ENCODE measurements around the gene SDC3. TPM values are rescaled to one million over a fixed set of nuclear protein-coding genes. Genes with fewer than 3 reads are reported as not detected.

Gene SDC3
- total RNA-seq, 2 donors from 2014 or later = 0.11 TPM; not detected in 1

GRCh38 chr1:30855686-30856259 lies 52.8 kb downstream of the SDC3 start:
- no peak overlapping the region for H3K27ac Mint-ChIP-seq
- peaks cover 12% of the 10 kb centered on the region for H3K27me3 Mint-ChIP-seq
- no peaks in the 10 kb centered on the region for H3K4me1 Mint-ChIP-seq
- H3K36me3 Mint-ChIP-seq (ENCODE audit: low read depth) = no peaks in the 10 kb centered on the region
- H3K9me3 Mint-ChIP-seq = no peaks in the 10 kb centered on the region
- H3K4me3 Mint-ChIP-seq = no peak overlapping the region
- no peak for ATAC-seq (replicated peaks)

GRCh38 chr1:30853350-30853749 lies 55.2 kb downstream of the SDC3 start:
- Mint-ChIP-seq H3K4me1 (no peaks in the 10 kb centered on the region), H3K9me3 (no peaks in the 10 kb centered on the region), H3K27me3 (peaks cover 19% of the 10 kb centered on the region), H3K36me3 (ENCODE audit: low read depth) (no peaks in the 10 kb centered on the region), H3K27ac (no peak overlapping the region), H3K4me3 (no peak overlapping the region)
- ATAC-seq (replicated peaks) = no peak

GRCh38 chr1:30852026-30852425 lies 56.5 kb downstream of the SDC3 start:
- ATAC-seq (replicated peaks) = no peak
- no peak overlapping the region for H3K4me3 Mint-ChIP-seq
- no peaks in the 10 kb centered on the region for H3K9me3 Mint-ChIP-seq
- H3K27ac Mint-ChIP-seq = no peak overlapping the region
- peaks cover 18% of the 10 kb centered on the region for H3K27me3 Mint-ChIP-seq
- no peaks in the 10 kb centered on the region for H3K36me3 Mint-ChIP-seq (ENCODE audit: low read depth)
- H3K4me1 Mint-ChIP-seq = no peaks in the 10 kb centered on the region

- Mint-ChIP-seq H3K4me1 (no peaks in the 10 kb centered on the region), H3K27ac (no peak overlapping the region), H3K4me3 (no peak overlapping the region), H3K27me3 (peaks cover 21% of the 10 kb centered on the region), H3K9me3 (no peaks in the 10 kb centered on the region), H3K36me3 (ENCODE audit: low read depth) (no peaks in the 10 kb centered on the region)
- no peak for ATAC-seq (replicated peaks)
Measured at GRCh38 chr1:30851286-30851685, 57.3 kb downstream of the SDC3 start.

- ATAC-seq (replicated peaks) = no peak
- Mint-ChIP-seq H3K27me3 (peaks cover 27% of the 10 kb centered on the region), H3K27ac (no peak overlapping the region), H3K36me3 (ENCODE audit: low read depth) (no peaks in the 10 kb centered on the region), H3K4me1 (no peaks in the 10 kb centered on the region), H3K4me3 (no peak overlapping the region), H3K9me3 (no peaks in the 10 kb centered on the region)
Measured at GRCh38 chr1:30850607-30851006, 58.0 kb downstream of the SDC3 start.

GRCh38 chr1:30848130-30848529 lies 60.4 kb downstream of the SDC3 start:
- no peaks in the 10 kb centered on the region for H3K9me3 Mint-ChIP-seq
- no peak overlapping the region for H3K27ac Mint-ChIP-seq

GRCh38 chr1:30847358-30847972 lies 61.1 kb downstream of the SDC3 start:
- Mint-ChIP-seq H3K27me3 (peaks cover 48% of the 10 kb centered on the region), H3K4me1 (no peaks in the 10 kb centered on the region), H3K9me3 (no peaks in the 10 kb centered on the region), H3K4me3 (no peak overlapping the region), H3K36me3 (ENCODE audit: low read depth) (no peaks in the 10 kb centered on the region), H3K27ac (no peak overlapping the region)
- ATAC-seq (replicated peaks) = no peak

More at GRCh38 chr1:30848130-30848529, 60.4 kb downstream of the SDC3 start:
- ATAC-seq (replicated peaks) = no peak
- H3K27me3 Mint-ChIP-seq = peaks cover 41% of the 10 kb centered on the region
- H3K36me3 Mint-ChIP-seq (ENCODE audit: low read depth) = no peaks in the 10 kb centered on the region
- no peaks in the 10 kb centered on the region for H3K4me1 Mint-ChIP-seq
- no peak overlapping the region for H3K4me3 Mint-ChIP-seq

GRCh38 chr1:30846587-30846986 lies 62.0 kb downstream of the SDC3 start:
- no peak overlapping the region for H3K4me3 Mint-ChIP-seq
- H3K4me1 Mint-ChIP-seq = no peaks in the 10 kb centered on the region
- H3K9me3 Mint-ChIP-seq = no peaks in the 10 kb centered on the region
- H3K27ac Mint-ChIP-seq = no peak overlapping the region
- H3K36me3 Mint-ChIP-seq (ENCODE audit: low read depth) = no peaks in the 10 kb centered on the region
- peaks cover 53% of the 10 kb centered on the region for H3K27me3 Mint-ChIP-seq
- no peak for ATAC-seq (replicated peaks)

GRCh38 chr1:30845904-30846290 lies 62.7 kb downstream of the SDC3 start:
- ATAC-seq (replicated peaks) = no peak
- Mint-ChIP-seq H3K4me1 (no peaks in the 10 kb centered on the region), H3K4me3 (no peak overlapping the region), H3K9me3 (no peaks in the 10 kb centered on the region), H3K27me3 (peaks cover 59% of the 10 kb centered on the region), H3K27ac (no peak overlapping the region), H3K36me3 (ENCODE audit: low read depth) (no peaks in the 10 kb centered on the region)

GRCh38 chr1:30845237-30845903 lies 63.2 kb downstream of the SDC3 start:
- ATAC-seq (replicated peaks) = no peak
- H3K4me1 Mint-ChIP-seq = no peaks in the 10 kb centered on the region
- peaks cover 59% of the 10 kb centered on the region for H3K27me3 Mint-ChIP-seq
- no peaks in the 10 kb centered on the region for H3K9me3 Mint-ChIP-seq
- no peak overlapping the region for H3K27ac Mint-ChIP-seq
- H3K36me3 Mint-ChIP-seq (ENCODE audit: low read depth) = no peaks in the 10 kb centered on the region
- H3K4me3 Mint-ChIP-seq = no peak overlapping the region

GRCh38 chr1:30844631-30845030 lies 63.9 kb downstream of the SDC3 start:
- Mint-ChIP-seq H3K27ac (no peak overlapping the region), H3K4me1 (no peaks in the 10 kb centered on the region), H3K9me3 (peaks cover under 1% of the 10 kb centered on the region), H3K4me3 (no peak overlapping the region), H3K36me3 (ENCODE audit: low read depth) (no peaks in the 10 kb centered on the region), H3K27me3 (peaks cover 56% of the 10 kb centered on the region)
- ATAC-seq (replicated peaks) = no peak

- H3K4me1 Mint-ChIP-seq = no peaks in the 10 kb centered on the region
- no peaks in the 10 kb centered on the region for H3K36me3 Mint-ChIP-seq (ENCODE audit: low read depth)
- ATAC-seq (replicated peaks) = no peak
- H3K27ac Mint-ChIP-seq = no peak overlapping the region
- peaks cover 4% of the 10 kb centered on the region for H3K9me3 Mint-ChIP-seq
- peaks cover 51% of the 10 kb centered on the region for H3K27me3 Mint-ChIP-seq
- H3K4me3 Mint-ChIP-seq = no peak overlapping the region
Measured at GRCh38 chr1:30842697-30843354, 65.7 kb downstream of the SDC3 start.

GRCh38 chr1:30840904-30841598 lies 67.5 kb downstream of the SDC3 start:
- H3K36me3 Mint-ChIP-seq (ENCODE audit: low read depth) = no peaks in the 10 kb centered on the region
- H3K4me1 Mint-ChIP-seq = no peaks in the 10 kb centered on the region
- H3K4me3 Mint-ChIP-seq = no peak overlapping the region
- ATAC-seq (replicated peaks) = no peak
- H3K27ac Mint-ChIP-seq = no peak overlapping the region
- peaks cover 4% of the 10 kb centered on the region for H3K9me3 Mint-ChIP-seq
- H3K27me3 Mint-ChIP-seq = peaks cover 48% of the 10 kb centered on the region

- Mint-ChIP-seq H3K4me1 (no peaks in the 10 kb centered on the region), H3K27ac (no peak overlapping the region), H3K27me3 (peaks cover 39% of the 10 kb centered on the region), H3K9me3 (peaks cover 4% of the 10 kb centered on the region), H3K36me3 (ENCODE audit: low read depth) (no peaks in the 10 kb centered on the region), H3K4me3 (no peak overlapping the region)
- ATAC-seq (replicated peaks) = no peak
Measured at GRCh38 chr1:30839827-30840359, 68.7 kb downstream of the SDC3 start.

Data from activated T-helper 17 cell treated with anti-CD3 and anti-CD28 coated beads, Interleukin-2, amount 50 U/mL, for 72 hours (primary cell).